Measurements from ENCODE around the gene ICE1.

- TF ChIP-seq POLR2A (IDR thresholded peaks at IDR 0.05; ENCODE audit: low read length): no peak
- no peak for TF ChIP-seq GATA1 (IDR thresholded peaks at IDR 0.05; ENCODE audit: low read depth, low read length)
These were observed 111.5 kb downstream of the ICE1 start for GRCh38 chr5:5533927-5534326.
